Measurements from ENCODE around the gene ARL6IP1. TPM values are rescaled to one million over a fixed set of nuclear protein-coding genes. Genes with fewer than 3 reads are reported as not detected.
A peak's percentile ranks its signal among the peaks of the same experiment; 100 is the strongest.
"Not testable (repeated sequence)": the region's sequence is repeated elsewhere in the genome, so short reads cannot be mapped to it uniquely, and the experiment has no call there.

Gene ARL6IP1
- total and polyA plus RNA-seq, 2 of the 13 experiments (the other 11 are each of a cell fraction or from before 2014, with no cell fraction given): 263 to 373 TPM

- in situ Hi-C loops (cut with HindIII; ENCODE audit: extremely low pct_ligation_motif_present, low pct_unique_long_range_greater_than_20kb); H3K9ac ChIP-seq (ENCODE audit: insufficient read depth, low read depth, low read length); intact Hi-C loops (cut with micrococcal nuclease; ENCODE audit: unreplicated experiment); DNase-seq (ENCODE audit: low spot score); BruUV-seq (replicated peaks); H3K36me3 ChIP-seq (replicated peaks in 1 of 2; ENCODE audit: control insufficient read depth in 1 of 2, insufficient read depth in 2 of 2, low read length in 2 of 2); H3K27me3 ChIP-seq (ENCODE audit: control insufficient read depth in 1 of 2, insufficient read depth in 2 of 2, low read length in 2 of 2); H3K27ac ChIP-seq (ENCODE audit: extremely low read length, insufficient read depth, low read length); POLR2A ChIA-PET; H3K9me3 ChIP-seq (ENCODE audit: low read length); H2AFZ ChIP-seq (ENCODE audit: low read length); H4K20me1 ChIP-seq (ENCODE audit: insufficient read depth, low read length); H3K79me2 ChIP-seq (ENCODE audit: insufficient read depth, low read length): not testable (repeated sequence)
- Histone ChIP-seq H3K4me1 (ENCODE audit: insufficient read depth, low read length) (peaks cover 18% of the 10 kb centered on the region), H3K4me2 (ENCODE audit: low read depth, low read length) (0 out of 2 replicates have a peak overlapping the region, but pooled peaks have one; percentile 24), H3K4me3 (replicated peaks in 1 of 3; ENCODE audit: insufficient read depth in 1 of 3, low read depth in 2 of 3, low read length in 3 of 3) (peak overlapping the region in 1 of 3 experiments; percentile 13; a peak in 1 of 6 replicates)
- ATAC-seq (peak; percentile 84), FAIRE-seq (peak; percentile 99)
- 16% methylated on average over 20 of the region's 21 CpGs for WGBS (ENCODE audit: low lambda C conversion rate)
- TF ChIP-seq STAG1 (CRISPR knock-in tag; IDR thresholded peaks at IDR 0.05) (peak; percentile 89), ZSCAN25 (CRISPR knock-in tag; IDR thresholded peaks at IDR 0.05) (peak; percentile 87), PCBP1 (IDR thresholded peaks at IDR 0.05; ENCODE audit: borderline replicate concordance, low read depth, low read length) (0 out of 2 replicates have a peak, but pooled peaks have one; percentile 37), CTCF (CRISPR knock-in tag; IDR thresholded peaks at IDR 0.05) (peak; percentile 89), SMC3 (IDR thresholded peaks at IDR 0.05; ENCODE audit: low read length) (peak; percentile 45), HNRNPK (IDR thresholded peaks at IDR 0.05; ENCODE audit: low read depth, low read length, poor library complexity, severe bottlenecking) (peak; percentile 63), YEATS2 (CRISPR knock-in tag; IDR thresholded peaks at IDR 0.05; ENCODE audit: borderline replicate concordance) (0 out of 2 replicates have a peak, but pooled peaks have one; percentile 21), RAD21 (CRISPR knock-in tag; IDR thresholded peaks at IDR 0.05) (peak; percentile 72), ZNF547 (CRISPR knock-in tag; IDR thresholded peaks at IDR 0.05) (0 out of 2 replicates have a peak, but pooled peaks have one; percentile 27)
- CTCF ChIA-PET (ENCODE audit: low intra/inter-chr PET ratio, low total read pairs): interaction anchor here (1.7 kb wide), 1 partner anchor 838 kb away, joined by 9 read pairs; no protein-coding TSS in a partner anchor
Measured at GRCh38 chr16:18759598-18760520, 41.5 kb downstream of the ARL6IP1 start.
